GM19043 (cell line): ENCODE data around the gene COPZ1.
"Not testable (repeated sequence)": the region's sequence is repeated elsewhere in the genome, so short reads cannot be mapped to it uniquely, and the experiment has no call there.

Source experiments
- ATAC-seq: cut with Tn5 transposase; IDR thresholded peaks from one replicate; pipeline ENCODE4 v1.9.1; 2021; ENCODE audit warnings: low read depth; ENCODE audit not compliant: unreplicated experiment

The COPZ1 gene

GRCh38 chr12:54294152-54294952, 30.6 kb upstream of the COPZ1 start:
- ATAC-seq, result no peak

- ATAC-seq, result no peak
Measured at GRCh38 chr12:54294953-54295566, 29.9 kb upstream of the COPZ1 start.

GRCh38 chr12:54296393-54297099, 28.4 kb upstream of the COPZ1 start:
- ATAC-seq, result no peak

GRCh38 chr12:54298904-54299303, 26.0 kb upstream of the COPZ1 start:
- ATAC-seq, result no peak

GRCh38 chr12:54299515-54300224, 25.3 kb upstream of the COPZ1 start:
- ATAC-seq, result no peak

- ATAC-seq, result no peak
Measured at GRCh38 chr12:54300225-54300731, 24.7 kb upstream of the COPZ1 start.

- no peak for ATAC-seq
Measured at GRCh38 chr12:54300732-54301427, 24.1 kb upstream of the COPZ1 start, which contains the start of gene NFE2. Gene NFE2, minus strand, starts transcription at chr12:54301015. Its CDS starts 5,767 bp downstream, at chr12:54295248.

GRCh38 chr12:54301428-54302048, 23.4 kb upstream of the COPZ1 start:
- no peak for ATAC-seq

GRCh38 chr12:54303640-54304039, 21.3 kb upstream of the COPZ1 start:
- ATAC-seq, result no peak

GRCh38 chr12:54304187-54304810, 20.6 kb upstream of the COPZ1 start:
- ATAC-seq, result no peak

GRCh38 chr12:54306925-54307741, 17.8 kb upstream of the COPZ1 start:
- no peak for ATAC-seq

- no peak for ATAC-seq
Measured at GRCh38 chr12:54311051-54311450, 13.9 kb upstream of the COPZ1 start.

- not testable (repeated sequence) for ATAC-seq
Measured at GRCh38 chr12:54312309-54312708, 12.6 kb upstream of the COPZ1 start.

GRCh38 chr12:54321363-54321762, 3.6 kb upstream of the COPZ1 start:
- no peak for ATAC-seq

- ATAC-seq, result not testable (repeated sequence)
Measured at GRCh38 chr12:54325442-54326109, 645 bp downstream of the COPZ1 start.

GRCh38 chr12:54328595-54329337, 3.8 kb downstream of the COPZ1 start:
- no peak for ATAC-seq

GRCh38 chr12:54329759-54330158, 4.8 kb downstream of the COPZ1 start:
- no peak for ATAC-seq
